ENCODE results near the gene SLC66A1.

The SLC66A1 gene

DNA sequence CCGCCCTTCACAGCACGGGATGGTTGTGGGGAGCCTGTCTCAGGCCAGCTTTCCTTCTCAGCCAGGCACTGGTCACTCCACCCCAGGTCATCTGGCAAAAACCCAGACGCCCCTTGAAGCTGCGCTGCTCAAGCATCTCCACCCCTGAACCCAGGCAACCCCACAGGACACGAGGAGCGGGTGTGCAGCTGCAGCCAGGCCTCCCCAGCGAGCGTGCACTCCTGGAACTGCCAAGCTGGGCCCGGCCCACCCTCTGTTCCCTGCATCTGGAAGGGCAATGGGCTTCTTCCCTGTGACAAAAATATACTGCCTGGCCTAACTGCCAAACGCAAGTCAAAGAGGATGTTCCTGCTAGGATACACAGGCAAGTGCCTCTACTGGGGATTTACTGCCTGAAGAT, 39.7 kb downstream of the SLC66A1 start:
- H3K27me3 ChIP-seq (ENCODE audit: insufficient read depth, poor library complexity, severe bottlenecking), result no peaks in the 10 kb centered on the region
- H3K4me3 ChIP-seq (replicated peaks; ENCODE audit: insufficient read depth, low read length), result no peak overlapping the region
- no peak overlapping the region for H3K27ac ChIP-seq (replicated peaks)
- no peak for TF ChIP-seq SPI1 (IDR thresholded peaks at IDR 0.05; ENCODE audit: borderline replicate concordance, low read depth)
- no peak for TF ChIP-seq GABPA (IDR thresholded peaks at IDR 0.05; ENCODE audit: low read depth)
- no peak for TF ChIP-seq POLR2AphosphoS5 (IDR thresholded peaks at IDR 0.05; ENCODE audit: low read depth)
- TF ChIP-seq, protein P1, sequence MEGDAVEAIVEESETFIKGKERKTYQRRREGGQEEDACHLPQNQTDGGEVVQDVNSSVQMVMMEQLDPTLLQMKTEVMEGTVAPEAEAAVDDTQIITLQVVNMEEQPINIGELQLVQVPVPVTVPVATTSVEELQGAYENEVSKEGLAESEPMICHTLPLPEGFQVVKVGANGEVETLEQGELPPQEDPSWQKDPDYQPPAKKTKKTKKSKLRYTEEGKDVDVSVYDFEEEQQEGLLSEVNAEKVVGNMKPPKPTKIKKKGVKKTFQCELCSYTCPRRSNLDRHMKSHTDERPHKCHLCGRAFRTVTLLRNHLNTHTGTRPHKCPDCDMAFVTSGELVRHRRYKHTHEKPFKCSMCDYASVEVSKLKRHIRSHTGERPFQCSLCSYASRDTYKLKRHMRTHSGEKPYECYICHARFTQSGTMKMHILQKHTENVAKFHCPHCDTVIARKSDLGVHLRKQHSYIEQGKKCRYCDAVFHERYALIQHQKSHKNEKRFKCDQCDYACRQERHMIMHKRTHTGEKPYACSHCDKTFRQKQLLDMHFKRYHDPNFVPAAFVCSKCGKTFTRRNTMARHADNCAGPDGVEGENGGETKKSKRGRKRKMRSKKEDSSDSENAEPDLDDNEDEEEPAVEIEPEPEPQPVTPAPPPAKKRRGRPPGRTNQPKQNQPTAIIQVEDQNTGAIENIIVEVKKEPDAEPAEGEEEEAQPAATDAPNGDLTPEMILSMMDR (IDR thresholded peaks at IDR 0.05; ENCODE audit: insufficient read depth, low read length), result no peak
- TF ChIP-seq, protein P2, sequence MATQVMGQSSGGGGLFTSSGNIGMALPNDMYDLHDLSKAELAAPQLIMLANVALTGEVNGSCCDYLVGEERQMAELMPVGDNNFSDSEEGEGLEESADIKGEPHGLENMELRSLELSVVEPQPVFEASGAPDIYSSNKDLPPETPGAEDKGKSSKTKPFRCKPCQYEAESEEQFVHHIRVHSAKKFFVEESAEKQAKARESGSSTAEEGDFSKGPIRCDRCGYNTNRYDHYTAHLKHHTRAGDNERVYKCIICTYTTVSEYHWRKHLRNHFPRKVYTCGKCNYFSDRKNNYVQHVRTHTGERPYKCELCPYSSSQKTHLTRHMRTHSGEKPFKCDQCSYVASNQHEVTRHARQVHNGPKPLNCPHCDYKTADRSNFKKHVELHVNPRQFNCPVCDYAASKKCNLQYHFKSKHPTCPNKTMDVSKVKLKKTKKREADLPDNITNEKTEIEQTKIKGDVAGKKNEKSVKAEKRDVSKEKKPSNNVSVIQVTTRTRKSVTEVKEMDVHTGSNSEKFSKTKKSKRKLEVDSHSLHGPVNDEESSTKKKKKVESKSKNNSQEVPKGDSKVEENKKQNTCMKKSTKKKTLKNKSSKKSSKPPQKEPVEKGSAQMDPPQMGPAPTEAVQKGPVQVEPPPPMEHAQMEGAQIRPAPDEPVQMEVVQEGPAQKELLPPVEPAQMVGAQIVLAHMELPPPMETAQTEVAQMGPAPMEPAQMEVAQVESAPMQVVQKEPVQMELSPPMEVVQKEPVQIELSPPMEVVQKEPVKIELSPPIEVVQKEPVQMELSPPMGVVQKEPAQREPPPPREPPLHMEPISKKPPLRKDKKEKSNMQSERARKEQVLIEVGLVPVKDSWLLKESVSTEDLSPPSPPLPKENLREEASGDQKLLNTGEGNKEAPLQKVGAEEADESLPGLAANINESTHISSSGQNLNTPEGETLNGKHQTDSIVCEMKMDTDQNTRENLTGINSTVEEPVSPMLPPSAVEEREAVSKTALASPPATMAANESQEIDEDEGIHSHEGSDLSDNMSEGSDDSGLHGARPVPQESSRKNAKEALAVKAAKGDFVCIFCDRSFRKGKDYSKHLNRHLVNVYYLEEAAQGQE (IDR thresholded peaks at IDR 0.05; ENCODE audit: insufficient replicate concordance, low read depth), result no peak
- DNase-seq (ENCODE audit: low read depth in 1 of 2, low spot score in 1 of 2), result no peak

DNA sequence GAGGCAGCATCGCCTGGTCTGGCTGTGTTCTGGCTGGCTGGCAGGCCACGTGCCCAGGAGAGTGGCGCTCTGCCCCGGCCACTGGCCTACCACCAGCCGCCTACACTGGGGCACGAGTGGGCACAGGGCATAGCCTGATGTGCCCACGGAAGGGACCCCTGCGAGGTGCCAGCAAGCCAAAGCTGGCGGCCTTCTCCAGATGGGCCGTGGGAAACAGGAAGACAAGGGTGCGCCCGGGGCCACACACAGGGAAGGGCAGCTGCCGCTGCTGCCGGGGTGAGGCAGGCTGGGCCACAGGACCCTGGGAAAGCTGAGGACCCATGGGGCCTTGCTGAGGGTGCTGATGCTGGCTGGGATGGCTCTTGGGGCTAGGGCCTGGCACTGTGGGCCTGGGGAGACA, 40.7 kb downstream of the SLC66A1 start:
- no peak for TF ChIP-seq GABPA (IDR thresholded peaks at IDR 0.05; ENCODE audit: low read depth)
- no peaks in the 10 kb centered on the region for H3K27me3 ChIP-seq (ENCODE audit: insufficient read depth, poor library complexity, severe bottlenecking)
- no peak overlapping the region for H3K4me3 ChIP-seq (replicated peaks; ENCODE audit: insufficient read depth, low read length)
- DNase-seq (ENCODE audit: low read depth in 1 of 2, low spot score in 1 of 2), result no peak
- H3K27ac ChIP-seq (replicated peaks), result no peak overlapping the region

DNA sequence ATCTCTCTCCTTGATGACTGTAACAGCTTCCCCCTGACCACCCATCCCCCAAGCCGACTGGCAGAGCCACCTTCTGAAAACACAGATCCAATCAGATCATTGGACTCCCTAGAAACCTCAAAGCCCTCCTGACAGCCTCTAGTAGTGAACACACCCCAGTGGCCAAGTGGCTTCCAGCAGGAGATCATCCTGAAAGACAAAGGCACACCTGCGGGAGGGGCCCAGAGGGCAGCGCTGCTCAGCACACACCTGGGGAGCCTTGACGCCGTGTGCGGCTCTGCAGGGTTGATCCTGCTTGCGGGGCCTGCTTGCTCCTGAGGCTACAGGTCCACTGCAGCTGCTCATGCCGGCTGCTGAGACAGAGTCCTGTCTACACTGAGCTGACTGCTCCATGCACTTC, 41.5 kb downstream of the SLC66A1 start:
- Histone ChIP-seq H3K27me3 (ENCODE audit: insufficient read depth, poor library complexity, severe bottlenecking) (no peaks in the 10 kb centered on the region), H3K27ac (replicated peaks) (no peak overlapping the region), H3K4me3 (replicated peaks; ENCODE audit: insufficient read depth, low read length) (no peak overlapping the region)
- DNase-seq (ENCODE audit: low read depth in 1 of 2, low spot score in 1 of 2), result no peak
- TF ChIP-seq SPI1 (IDR thresholded peaks at IDR 0.05; ENCODE audit: borderline replicate concordance, low read depth), result no peak
- TF ChIP-seq, protein P2 (IDR thresholded peaks at IDR 0.05; ENCODE audit: insufficient replicate concordance, low read depth), result no peak
- no peak for TF ChIP-seq POLR2AphosphoS5 (IDR thresholded peaks at IDR 0.05; ENCODE audit: low read depth)
- TF ChIP-seq GABPA (IDR thresholded peaks at IDR 0.05; ENCODE audit: low read depth), result no peak
- TF ChIP-seq, protein P1 (IDR thresholded peaks at IDR 0.05; ENCODE audit: insufficient read depth, low read length), result no peak

DNA sequence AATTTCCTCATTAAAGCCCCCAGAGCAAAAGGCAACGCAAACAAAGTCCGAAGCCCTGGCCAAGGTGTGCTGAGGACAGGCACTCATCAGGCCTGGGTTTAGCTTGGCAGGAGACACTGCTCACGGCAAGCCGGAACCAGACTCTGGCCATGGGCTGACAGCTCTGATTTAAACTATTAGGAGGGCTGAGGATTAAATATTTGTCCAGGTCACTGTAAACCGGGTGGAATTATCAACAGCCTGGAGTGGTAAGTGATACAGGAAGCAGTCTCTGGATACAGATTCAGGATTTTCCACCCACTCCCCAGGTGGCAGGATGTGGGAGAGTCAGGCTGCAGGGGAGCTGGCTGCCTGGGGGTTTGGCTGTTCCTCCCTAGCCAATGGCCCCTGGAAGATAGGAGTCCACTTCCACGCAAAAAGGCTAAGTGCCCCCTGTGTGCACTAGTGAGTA, 42.4 kb downstream of the SLC66A1 start:
- Histone ChIP-seq H3K27ac (replicated peaks) (no peak overlapping the region), H3K27me3 (ENCODE audit: insufficient read depth, poor library complexity, severe bottlenecking) (no peaks in the 10 kb centered on the region), H3K4me3 (replicated peaks; ENCODE audit: insufficient read depth, low read length) (no peak overlapping the region)
- TF ChIP-seq, protein P1 (IDR thresholded peaks at IDR 0.05; ENCODE audit: insufficient read depth, low read length), result no peak
- no peak for TF ChIP-seq GABPA (IDR thresholded peaks at IDR 0.05; ENCODE audit: low read depth)
- TF ChIP-seq, protein P2 (IDR thresholded peaks at IDR 0.05; ENCODE audit: insufficient replicate concordance, low read depth), result no peak
- no peak for TF ChIP-seq POLR2AphosphoS5 (IDR thresholded peaks at IDR 0.05; ENCODE audit: low read depth)
- TF ChIP-seq SPI1 (IDR thresholded peaks at IDR 0.05; ENCODE audit: borderline replicate concordance, low read depth), result no peak
- DNase-seq (ENCODE audit: low read depth in 1 of 2, low spot score in 1 of 2), result no peak

Data from HL-60 (cell line).